Activated CD4-positive, alpha-beta T cell treated with anti-CD3 and anti-CD28 coated beads for 4 hours (primary cell): ENCODE data around the gene HOXC6.

Experiments
- DNase-seq, 2 donors: peaks; one replicate each; pipeline ENCODE4 v3.0.0-alpha.2; 2020

HOXC6 gene

DNA sequence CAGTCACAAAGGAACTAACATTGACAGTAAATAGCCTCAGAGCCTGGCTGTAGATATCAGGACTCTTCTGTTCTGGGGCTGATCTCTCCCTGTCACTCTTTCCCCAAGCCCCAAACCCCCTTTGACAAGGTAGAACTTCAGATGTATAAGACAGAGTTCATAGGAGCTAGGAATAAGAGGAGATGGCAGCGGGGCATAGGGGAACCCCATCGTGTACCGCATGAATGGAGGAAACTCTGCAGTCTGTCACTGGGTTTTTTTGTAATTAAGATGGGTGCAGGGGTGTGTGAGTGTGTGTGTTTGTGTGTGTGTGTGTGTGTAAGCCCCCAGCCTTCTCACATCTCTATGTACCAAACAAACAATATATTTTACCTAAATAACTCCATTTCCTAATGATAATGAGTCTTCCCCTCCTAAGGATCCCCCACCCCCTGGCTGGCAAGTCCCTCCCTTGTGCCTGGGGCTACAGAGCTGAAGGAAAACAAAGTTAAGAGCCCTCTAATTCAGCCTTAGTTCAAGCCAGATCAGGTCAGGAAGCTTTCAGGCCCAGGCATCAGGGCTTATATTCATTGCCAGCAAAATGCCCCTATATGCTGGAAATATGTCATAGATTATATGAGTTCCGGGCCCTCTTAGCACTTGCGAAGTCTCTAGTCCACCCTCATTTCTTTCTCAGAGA lies 16.3 kb downstream of the HOXC6 start:
- no peak for DNase-seq

DNA sequence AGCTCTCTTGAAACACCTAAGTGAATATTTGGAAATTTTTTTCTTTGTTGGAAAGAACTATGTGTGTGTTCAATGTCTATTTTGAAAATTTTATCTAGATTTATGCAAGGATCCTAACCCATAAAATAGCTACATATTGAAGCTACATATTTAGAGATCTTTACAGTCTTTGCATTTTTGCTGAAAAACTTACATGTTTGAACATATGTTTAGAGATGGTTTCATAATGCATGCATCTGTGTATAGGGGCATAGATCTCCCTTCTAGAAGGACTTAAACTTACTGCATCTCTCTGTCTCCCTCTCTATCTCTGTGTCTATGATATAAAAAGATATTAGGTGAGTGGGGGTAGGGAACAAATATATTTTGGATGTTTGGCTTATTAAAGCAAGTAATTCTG lies 17.2 kb downstream of the HOXC6 start:
- DNase-seq = no peak

DNA sequence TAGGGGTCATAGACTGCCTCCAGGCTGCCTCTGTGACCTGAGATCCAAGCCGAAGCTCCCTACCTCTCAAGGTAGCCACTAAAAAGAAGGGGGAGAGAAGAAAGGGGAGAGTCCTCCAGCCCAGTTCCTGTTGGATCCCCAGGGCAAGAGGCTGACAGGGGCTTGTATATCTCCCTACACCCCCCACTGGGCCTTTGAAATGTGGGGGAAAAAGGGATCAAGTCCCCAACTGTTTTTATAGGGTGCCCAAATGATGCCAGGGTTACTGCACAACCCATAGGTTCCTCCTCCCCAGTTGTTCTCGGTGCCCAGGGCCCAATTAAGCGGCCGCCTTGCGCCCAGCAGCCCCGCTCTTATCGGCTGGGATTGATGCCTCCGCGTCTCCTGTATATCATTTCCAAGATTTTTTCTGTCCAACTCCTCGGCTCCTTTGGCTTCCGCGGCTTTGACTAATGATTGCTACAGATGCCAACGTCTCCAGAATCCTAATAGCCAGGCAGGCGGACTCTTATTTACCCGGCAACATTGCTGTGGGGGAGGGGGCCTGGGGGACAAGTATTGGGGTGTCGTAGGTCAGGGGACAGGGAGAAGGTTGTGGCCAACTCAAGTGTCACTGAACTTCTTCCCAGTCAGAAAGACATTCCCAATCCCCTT lies 17.8 kb downstream of the HOXC6 start:
- no peak for DNase-seq

DNA sequence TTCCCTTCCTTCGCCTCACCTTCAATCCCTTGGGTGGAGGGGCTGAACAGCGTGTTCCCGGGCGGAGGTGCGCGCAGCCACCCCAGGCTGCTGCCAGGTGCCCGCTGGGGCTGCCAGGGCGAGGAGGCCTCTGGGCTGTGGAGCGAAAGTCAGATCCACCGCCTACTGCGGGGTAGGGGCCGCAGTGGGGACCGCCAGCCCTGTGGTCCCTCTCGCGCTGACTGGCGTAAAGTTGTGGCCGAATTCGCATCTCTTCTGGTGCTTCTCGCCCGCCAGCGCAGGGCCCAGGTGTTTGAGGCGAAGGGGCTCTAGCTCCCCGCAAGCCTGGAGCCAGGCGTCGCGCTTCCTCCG lies 18.5 kb downstream of the HOXC6 start:
- DNase-seq = no peak

DNA sequence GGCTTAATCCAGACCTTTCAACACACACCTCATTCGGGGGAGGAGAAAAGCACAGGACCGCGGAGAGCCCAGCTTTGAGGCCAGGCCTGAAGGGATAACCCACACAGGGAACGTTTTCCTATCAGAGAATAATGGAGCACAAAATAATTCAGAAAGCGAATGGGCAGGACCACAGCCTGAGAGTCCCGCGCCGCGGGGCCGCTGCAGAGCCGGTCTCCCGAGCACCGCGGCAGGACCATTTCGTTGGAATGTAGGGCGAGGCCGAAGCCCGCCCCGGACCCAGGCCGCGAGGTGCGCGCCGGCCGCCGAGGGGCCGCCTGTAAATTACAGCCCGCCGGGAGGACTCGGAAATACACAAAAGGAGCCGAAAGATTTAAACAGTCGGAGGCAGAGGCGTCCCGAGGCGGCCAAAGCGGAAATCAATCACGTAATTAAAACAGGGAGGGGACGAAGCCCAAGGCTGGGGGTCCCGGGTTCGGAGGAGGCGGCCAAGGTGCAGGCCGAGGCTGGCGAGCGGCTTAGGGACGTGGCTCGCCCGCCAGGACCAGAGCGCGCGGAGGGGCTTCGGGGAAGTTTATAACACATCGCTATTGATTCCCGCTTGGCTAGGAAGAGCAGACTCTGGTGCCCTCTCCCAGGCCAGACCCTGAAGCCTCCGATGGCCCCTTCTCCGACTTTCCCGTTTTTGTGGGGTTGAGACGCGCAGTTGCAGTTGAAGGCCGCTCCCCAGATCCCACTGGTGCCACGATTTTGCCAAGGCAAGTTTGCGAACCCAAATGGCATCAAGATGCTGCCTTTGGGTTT lies 19.1 kb downstream of the HOXC6 start:
- DNase-seq = no peak

DNA sequence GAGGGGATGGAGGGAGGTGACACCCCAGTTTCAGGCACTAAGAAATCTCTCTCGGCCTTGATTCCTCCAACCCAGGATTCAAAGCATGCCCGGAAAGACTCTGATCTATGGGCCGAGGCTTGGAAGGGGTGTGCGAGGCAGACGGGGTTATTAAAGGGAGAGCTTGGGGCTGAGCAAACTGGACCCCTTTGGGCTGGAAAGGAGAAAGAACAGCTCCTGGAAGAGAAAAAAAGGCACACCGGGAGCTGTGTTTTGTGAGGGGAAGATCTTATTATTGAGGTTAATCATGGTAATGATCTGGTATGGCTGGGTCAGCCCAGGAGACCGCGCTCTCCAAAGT lies 19.7 kb downstream of the HOXC6 start:
- no peak for DNase-seq

DNA sequence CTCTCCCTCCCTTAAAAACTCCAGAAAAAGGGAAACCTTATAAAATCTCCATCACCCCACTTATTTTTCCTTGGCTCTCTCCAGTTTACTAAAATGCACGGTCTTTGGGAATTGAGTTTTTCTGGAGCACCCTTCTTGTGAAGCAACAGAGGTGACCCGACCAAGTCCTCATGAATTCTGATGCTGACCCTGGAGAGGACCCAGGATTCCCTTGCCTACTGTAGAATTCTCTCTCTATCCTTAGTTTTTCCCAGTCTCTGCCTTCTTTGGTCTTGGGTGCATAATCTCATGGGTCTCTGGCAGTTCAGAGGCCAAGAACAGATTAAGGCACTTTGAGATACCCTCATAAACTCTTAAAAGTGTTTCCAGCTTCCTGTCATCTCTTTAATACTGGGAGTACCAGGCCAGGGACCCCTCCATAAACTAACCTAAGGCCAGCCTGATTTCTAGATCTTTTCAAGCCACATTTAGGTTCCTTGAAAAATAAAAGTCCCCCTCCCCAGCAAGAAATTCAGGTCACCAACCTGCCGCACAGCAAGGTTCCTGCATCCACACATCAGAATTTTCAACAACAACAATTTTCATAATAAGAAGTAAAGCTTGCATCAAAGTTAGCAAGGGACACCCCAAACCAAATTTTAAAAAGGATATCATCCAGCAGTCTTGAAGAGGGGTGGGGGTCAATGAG lies 20.3 kb downstream of the HOXC6 start:
- DNase-seq = no peak

DNA sequence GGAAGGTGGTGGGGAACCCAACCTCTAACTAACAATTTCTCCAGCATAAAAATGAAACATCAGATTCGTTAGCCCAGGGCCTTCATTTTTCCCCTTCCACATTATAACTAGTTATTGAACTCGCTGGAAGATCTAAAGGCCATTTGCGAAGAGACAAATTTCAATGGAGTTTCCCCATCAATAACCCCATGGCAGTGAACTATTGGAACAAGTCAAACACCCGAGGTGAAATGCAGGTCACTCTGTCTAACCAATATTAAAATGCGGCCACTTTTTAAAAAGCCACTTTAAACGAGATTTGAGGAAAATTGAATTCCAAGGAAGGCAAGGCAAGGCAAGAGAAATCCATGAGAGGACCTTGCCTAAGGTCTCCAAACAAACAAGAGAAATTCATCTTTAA lies 20.9 kb downstream of the HOXC6 start:
- DNase-seq = no peak

DNA sequence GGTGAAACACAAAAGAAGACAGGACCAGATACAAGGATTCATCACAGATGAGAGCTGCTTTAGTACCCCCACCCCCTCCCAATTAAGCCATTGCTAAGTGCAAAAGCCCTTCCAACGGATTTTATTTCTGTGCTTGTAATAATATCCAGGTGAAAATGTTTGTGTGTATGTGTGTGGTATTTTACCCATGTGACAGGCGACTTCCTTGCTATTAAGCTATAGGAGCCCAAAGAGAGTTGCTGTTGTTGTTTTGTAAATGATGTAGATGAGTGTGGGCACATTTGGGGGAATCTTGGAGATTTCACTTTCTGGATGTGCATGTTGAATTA lies 22.2 kb downstream of the HOXC6 start:
- DNase-seq = no peak

DNA sequence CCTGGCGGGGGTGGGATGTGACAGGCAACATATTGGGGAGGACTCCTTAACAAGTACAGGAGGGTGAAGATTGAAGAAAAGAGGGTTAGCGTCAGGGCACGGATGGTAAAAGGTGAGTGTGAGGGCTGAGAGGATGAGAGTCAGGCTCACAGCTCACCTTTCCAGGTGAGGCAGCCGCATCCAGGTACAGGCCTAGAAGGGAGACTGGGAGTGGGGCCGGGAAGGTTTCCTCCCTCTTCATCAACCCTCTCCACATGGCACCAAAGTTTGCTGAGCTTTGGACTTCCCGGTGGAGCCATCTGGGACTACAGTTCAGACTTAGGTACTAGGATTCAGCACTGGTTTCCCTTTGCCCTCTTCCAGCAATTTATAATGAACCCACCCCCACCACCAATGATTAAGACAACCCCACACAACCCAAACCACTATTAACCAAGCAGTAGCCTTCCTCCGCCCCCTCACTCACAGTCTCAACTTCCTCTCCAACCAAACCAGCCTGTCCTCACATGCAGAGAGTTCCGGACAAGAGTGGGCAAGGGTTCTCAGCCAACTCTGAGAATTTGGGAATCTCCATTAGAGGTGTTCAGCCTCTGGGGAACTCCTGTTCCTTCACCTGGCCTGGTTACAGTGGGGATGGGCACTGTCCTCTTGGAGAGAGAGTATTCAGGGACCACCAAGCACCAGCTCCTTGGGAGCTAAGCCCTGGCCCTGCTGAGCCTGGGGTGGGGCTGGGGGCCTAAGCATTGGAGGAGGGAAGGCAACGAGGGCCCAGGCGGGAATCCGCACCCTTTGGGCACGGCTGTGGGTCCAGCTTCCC lies 23.0 kb downstream of the HOXC6 start:
- no peak for DNase-seq

DNA sequence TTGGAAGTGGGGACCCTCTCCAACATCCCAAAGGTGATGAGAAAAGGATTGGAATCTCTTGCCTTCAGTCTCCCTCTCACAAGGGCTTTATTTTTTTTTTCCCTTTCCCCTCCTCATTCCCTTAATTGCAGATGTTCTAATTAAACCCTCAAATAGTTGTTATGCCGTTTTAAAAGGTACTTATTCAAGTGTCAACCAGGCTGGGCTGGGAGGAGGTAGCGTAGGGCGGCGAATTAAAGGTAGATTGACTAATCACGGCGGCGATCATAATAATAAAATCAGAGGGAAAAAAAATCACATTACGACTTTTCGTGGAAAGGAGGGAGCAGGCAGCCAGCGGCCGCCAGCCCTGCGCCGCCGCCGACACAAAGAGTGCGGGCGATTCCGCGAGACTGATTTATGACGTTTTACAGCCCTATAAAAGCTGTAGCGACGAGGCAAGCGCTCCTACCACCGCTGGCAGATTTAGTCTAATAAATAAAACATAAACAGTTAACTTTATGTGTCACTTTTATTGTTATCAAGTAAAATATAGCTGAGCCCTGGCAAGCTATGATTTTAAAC lies 23.7 kb downstream of the HOXC6 start:
- DNase-seq = no peak

DNA sequence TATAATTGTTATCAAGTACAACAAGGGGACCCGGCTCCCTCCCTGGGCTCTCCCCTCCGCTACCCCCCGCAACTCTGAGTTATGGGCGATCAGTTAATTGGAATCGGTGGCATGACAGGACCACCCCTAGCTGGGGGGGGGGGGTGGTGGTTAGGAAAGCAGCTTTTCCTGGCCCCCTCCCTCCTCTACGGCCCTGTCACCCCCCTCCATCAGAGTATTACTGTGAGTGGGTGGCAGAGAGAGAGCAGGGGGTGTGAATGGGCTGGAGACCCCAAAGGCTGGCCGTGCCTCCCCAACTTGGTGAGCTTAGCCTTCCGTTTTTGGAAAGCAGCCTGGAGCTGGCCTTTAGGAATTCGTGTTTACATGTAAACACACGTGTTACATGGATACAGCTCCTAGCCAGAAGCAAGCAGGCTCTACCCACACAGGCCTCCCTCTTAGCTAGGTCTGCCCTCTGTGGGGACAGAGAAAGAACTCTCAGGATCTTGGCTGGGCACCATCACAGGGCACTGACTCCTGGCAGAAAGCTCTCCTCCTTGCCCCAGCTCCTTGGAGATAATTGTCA lies 24.3 kb downstream of the HOXC6 start:
- no peak for DNase-seq

DNA sequence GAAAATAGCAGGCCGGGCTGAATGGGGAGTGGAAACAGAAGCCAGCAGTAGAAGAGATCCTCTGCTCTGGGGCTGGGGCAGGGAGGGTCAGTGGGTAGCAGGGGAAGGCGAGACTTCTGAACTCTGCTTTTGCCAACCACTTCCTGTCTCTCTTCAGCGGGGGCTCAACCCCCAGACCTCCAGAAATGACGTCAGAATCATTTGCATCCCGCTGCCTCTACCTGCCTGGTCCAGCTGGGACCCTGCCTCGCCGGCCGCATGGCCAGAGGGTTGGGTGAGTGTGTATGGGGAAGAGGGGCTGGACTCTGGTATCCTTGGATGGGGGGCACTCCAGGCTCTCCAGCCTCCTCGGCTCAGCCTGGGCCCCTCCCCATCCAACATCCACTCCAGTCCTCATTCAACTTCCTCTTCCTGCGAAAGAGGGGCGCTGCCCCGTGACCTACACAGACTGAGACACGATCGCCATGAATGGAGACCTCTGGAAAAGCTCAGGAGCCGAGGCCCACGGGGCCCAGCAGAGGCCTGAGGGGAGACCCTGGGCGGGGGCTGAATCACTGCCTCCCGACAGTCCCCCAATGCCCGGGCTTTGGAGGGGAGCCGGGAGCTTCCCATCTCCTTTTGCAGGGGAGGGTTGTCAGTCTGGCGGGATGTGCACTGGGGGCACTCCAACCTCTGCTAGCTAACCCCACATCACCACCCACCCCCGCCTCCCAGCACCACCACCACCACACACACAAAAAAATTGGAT lies 24.9 kb downstream of the HOXC6 start:
- no peak for DNase-seq

DNA sequence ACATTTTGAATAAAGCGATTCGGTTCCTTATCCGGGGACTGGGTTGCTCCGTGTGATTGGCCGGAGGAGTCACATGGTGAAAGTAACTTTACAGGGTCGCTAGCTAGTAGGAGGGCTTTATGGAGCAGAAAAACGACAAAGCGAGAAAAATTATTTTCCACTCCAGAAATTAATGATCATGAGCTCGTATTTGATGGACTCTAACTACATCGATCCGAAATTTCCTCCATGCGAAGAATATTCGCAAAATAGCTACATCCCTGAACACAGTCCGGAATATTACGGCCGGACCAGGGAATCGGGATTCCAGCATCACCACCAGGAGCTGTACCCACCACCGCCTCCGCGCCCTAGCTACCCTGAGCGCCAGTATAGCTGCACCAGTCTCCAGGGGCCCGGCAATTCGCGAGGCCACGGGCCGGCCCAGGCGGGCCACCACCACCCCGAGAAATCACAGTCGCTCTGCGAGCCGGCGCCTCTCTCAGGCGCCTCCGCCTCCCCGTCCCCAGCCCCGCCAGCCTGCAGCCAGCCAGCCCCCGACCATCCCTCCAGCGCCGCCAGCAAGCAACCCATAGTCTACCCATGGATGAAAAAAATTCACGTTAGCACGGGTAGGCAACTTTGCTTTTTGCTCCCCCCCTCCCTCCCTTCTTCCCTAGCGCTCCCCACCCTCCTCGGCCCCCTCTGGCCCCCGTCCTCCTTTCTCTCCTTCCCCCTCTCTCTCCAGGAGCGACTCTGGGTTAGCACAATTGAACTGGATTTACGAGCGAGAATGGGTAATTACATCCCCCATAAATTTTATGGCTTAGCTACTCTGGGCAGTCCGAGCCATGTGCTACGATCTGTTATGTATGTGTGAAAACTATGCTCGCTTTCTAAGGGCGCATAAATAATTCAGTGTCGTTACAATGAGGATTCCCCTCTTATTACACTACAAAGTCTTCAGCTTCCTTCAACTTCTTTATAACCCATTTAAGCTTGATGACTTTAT lies 25.8 kb downstream of the HOXC6 start, which contains the start of gene HOXC4:
Gene HOXC4 (plus strand): TSS at position 85 of the 991 bp plus-strand sequence. CDS start 88 bp downstream, at position 173.
- no peak for DNase-seq

DNA sequence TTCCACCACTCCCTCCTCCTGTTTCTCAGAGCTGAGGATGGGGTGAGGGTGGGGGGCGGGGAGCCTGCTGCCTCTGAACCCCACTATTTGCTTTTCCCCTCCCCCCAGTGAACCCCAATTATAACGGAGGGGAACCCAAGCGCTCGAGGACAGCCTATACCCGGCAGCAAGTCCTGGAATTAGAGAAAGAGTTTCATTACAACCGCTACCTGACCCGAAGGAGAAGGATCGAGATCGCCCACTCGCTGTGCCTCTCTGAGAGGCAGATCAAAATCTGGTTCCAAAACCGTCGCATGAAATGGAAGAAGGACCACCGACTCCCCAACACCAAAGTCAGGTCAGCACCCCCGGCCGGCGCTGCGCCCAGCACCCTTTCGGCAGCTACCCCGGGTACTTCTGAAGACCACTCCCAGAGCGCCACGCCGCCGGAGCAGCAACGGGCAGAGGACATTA lies 26.5 kb downstream of the HOXC6 start:
- DNase-seq = no peak

DNA sequence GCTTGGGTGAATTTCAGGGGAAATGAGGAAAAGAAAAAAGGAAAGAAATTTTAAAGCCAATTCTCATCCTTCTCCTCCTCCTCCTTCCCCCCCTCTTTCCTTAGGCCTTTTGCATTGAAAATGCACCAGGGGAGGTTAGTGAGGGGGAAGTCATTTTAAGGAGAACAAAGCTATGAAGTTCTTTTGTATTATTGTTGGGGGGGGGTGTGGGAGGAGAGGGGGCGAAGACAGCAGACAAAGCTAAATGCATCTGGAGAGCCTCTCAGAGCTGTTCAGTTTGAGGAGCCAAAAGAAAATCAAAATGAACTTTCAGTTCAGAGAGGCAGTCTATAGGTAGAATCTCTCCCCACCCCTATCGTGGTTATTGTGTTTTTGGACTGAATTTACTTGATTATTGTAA lies 27.3 kb downstream of the HOXC6 start:
- no peak for DNase-seq

DNA sequence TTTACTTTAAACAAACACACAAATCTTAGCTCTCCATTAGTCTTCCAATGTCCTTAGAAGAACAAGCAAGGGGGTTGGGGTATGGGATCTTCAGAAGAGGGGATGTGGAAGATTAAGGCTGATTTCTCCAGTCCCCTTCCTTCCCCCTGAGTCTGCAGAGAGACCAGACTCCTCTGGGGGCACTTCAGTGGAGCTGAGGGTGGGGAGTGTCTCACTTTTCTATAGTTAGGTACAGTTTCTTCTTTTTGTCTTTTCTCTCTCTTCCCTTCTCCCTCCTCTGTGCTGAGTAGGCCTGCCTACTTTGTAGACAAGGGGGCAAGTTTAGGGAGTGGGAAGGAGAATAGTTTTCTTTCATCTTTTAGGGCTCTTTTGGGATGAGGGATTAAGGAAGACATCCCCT lies 27.9 kb downstream of the HOXC6 start:
- no peak for DNase-seq

DNA sequence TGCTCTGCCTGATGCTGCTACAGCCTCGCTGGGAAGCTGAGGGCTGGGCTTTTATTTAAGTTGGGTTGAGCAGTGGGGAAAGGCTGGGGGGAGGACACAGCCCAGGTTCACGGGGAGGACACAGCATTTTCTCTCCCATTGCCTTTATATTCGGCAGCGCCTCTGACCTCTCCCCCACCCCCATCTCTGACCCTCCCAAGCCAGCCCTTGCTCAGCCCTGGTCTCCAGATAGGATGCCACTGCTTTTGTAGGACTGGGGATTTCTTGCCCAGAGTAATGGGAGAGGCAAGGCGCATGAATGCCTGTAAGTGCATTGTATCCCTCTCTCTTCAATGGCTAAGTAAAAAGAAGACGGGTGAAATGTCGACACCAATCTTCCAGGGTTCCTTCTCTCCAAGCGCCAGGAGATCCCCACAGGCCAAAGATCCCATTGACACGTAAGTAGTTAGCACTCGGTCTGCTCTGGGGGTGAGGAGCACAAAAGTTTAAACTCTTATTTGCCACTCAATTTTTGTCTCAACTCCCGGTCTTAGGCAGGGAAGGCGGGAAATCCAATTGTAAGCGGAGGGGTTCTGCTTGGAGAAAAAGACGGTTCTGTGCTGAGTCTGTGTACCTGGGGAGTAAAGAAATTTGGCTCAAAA lies 30.0 kb downstream of the HOXC6 start:
- DNase-seq = no peak

DNA sequence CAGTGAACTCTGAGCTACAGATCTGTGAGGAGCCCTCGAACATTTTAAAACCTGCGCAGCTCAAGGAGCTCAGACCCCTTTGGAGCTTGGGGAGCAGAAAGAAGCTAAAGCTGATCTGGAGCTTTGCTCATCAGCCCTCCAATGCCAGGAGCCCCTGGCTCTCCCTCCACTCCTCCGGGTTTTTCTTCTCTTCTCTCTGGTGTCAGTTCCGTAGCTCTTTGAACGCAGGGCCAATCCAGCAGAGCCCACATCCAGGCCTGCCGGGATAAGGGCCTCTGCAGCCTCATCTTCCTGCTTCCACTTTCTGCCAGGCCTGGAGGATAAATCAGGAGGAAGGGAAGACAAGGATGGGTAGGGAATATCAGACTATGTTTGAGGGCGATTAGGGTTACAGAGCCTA lies 31.4 kb downstream of the HOXC6 start:
- DNase-seq = no peak
